Right ventricle myocardium inferior (tissue), 1 donor: ENCODE measurements around the gene MBD3L4. TPM values are rescaled to one million over a fixed set of nuclear protein-coding genes. Genes with fewer than 3 reads are reported as not detected.
"Not testable (repeated sequence)": the region's sequence is repeated elsewhere in the genome, so short reads cannot be mapped to it uniquely, and the experiment has no call there.

Source experiments
- ATAC-seq: fragments of 200-7000 bp; cut with Tn5 transposase; one replicate; pipeline ENCODE4 v1.9.1; 2020; ENCODE audit warnings: mild to moderate bottlenecking, moderate library complexity
- DNase-seq: peaks from one replicate; pipeline ENCODE4 v3.0.0; 2021; ENCODE audit errors: missing footprints
- intact Hi-C: fragments of 100-400 bp; cut with DNase I; formaldehyde crosslinking; loops from one replicate; pipeline ENCODE4 v1.11.0; 2022
- total RNA-seq: library from RNA; stranded (reverse); fragmentation: NEBNext Ultra II Directional; extraction: Animal tissue kit (Norgen Biotek cat#: 25700); gene quantifications from one replicate; pipeline ENCODE4 v1.2.1, GENCODE V29; 2021
- donor health status: DM: no; HTN: yes; CAD: no; lungs with severe emphysema.

Gene MBD3L4
- total RNA-seq, 1 donor from 2014 or later, result not detected

GRCh38 chr19:7054635-7055368 is 14.8 kb upstream of the MBD3L4 start:
- not testable (repeated sequence) for ATAC-seq

GRCh38 chr19:7052896-7053295 is 12.9 kb upstream of the MBD3L4 start:
- intact Hi-C loops, ATAC-seq, DNase-seq: not testable (repeated sequence)

More at GRCh38 chr19:7054635-7055368, 14.8 kb upstream of the MBD3L4 start:
- DNase-seq, intact Hi-C loops: not testable (repeated sequence)

GRCh38 chr19:7051421-7051820 is 11.4 kb upstream of the MBD3L4 start:
- intact Hi-C loops, ATAC-seq, DNase-seq: not testable (repeated sequence)

- intact Hi-C loops, ATAC-seq: not testable (repeated sequence)
These were observed 9.0 kb upstream of the MBD3L4 start, which contains the start of gene MBD3L2 for GRCh38 chr19:7049021-7049420. Gene MBD3L2 (plus strand): TSS chr19:7049321. CDS start chr19:7049374, 53 bp downstream.

GRCh38 chr19:7041563-7041962 is 1.6 kb upstream of the MBD3L4 start:
- intact Hi-C loops, DNase-seq, ATAC-seq: not testable (repeated sequence)

More at GRCh38 chr19:7049021-7049420, 9.0 kb upstream of the MBD3L4 start, which contains the start of gene MBD3L2:
- DNase-seq, result not testable (repeated sequence)

- DNase-seq, ATAC-seq, intact Hi-C loops: not testable (repeated sequence)
These were observed 9.7 kb downstream of the MBD3L4 start, which contains the start of gene MBD3L5 for GRCh38 chr19:7030278-7030677. Gene MBD3L5 (plus strand): TSS chr19:7030578. CDS start chr19:7030612, 34 bp downstream.

- ATAC-seq, intact Hi-C loops, DNase-seq: not testable (repeated sequence)
These were observed 11.2 kb downstream of the MBD3L4 start for GRCh38 chr19:7028790-7029189.

GRCh38 chr19:7021331-7021730 is 18.6 kb downstream of the MBD3L4 start, which contains the start of gene MBD3L2B:
Gene MBD3L2B (minus strand): TSS chr19:7021431. CDS start chr19:7021397, 34 bp downstream.
- ATAC-seq, intact Hi-C loops, DNase-seq: not testable (repeated sequence)

- intact Hi-C loops, result no loop called here
- ATAC-seq, result no peak
- no peak for DNase-seq
These were observed 21.2 kb downstream of the MBD3L4 start for GRCh38 chr19:7018828-7019227.

GRCh38 chr19:7013678-7014077 is 26.3 kb downstream of the MBD3L4 start:
- intact Hi-C loops, result no loop called here
- DNase-seq (no peak), ATAC-seq (no peak)

- DNase-seq (no peak), ATAC-seq (no peak)
- intact Hi-C loops, result no loop called here
These were observed 29.0 kb downstream of the MBD3L4 start for GRCh38 chr19:7010722-7011593.

- intact Hi-C loops, result loop anchor here (10.0 kb wide), 1 partner anchor 493 kb away; no protein-coding TSS in a partner anchor
- ATAC-seq (no peak), DNase-seq (no peak)
These were observed 32.1 kb downstream of the MBD3L4 start for GRCh38 chr19:7007859-7008258.

- no peak for DNase-seq
- intact Hi-C loops, result loop anchor here (10.0 kb wide), 1 partner anchor 491 kb away; no protein-coding TSS in a partner anchor
- ATAC-seq, result no peak
These were observed 33.8 kb downstream of the MBD3L4 start for GRCh38 chr19:7006135-7006704.

GRCh38 chr19:7004313-7004931 is 35.6 kb downstream of the MBD3L4 start:
- no peak for ATAC-seq

GRCh38 chr19:7000816-7001215 is 39.2 kb downstream of the MBD3L4 start:
- DNase-seq (no peak), ATAC-seq (no peak)
- intact Hi-C loops, result loop anchor here (10.0 kb wide), 1 partner anchor 486 kb away; no protein-coding TSS in a partner anchor

More at GRCh38 chr19:7004313-7004931, 35.6 kb downstream of the MBD3L4 start:
- intact Hi-C loops, result loop anchor here (10.0 kb wide), 1 partner anchor 490 kb away; no protein-coding TSS in a partner anchor
- no peak for DNase-seq

GRCh38 chr19:7000333-7000732 is 39.6 kb downstream of the MBD3L4 start:
- intact Hi-C loops, result loop anchor here (10.0 kb wide), 1 partner anchor 486 kb away; no protein-coding TSS in a partner anchor
- DNase-seq (no peak), ATAC-seq (no peak)

- ATAC-seq, result no peak
- intact Hi-C loops, result loop anchor here (10.0 kb wide), 1 partner anchor 485 kb away; no protein-coding TSS in a partner anchor
- DNase-seq, result no peak
These were observed 40.0 kb downstream of the MBD3L4 start for GRCh38 chr19:6999933-7000332.
